Dedifferentiated amniotic fluid mesenchymal stem cell (primary cell): ENCODE measurements around the gene ZNF385C.
A peak's percentile ranks its signal among the peaks of the same experiment; 100 is the strongest.

Source experiments
- DNase-seq: peaks from one replicate; pipeline ENCODE4 v3.0.0-alpha.2; 2016; ENCODE audit errors: extremely low spot score

ZNF385C gene

GRCh38 chr17:42107597-42108576, 9.6 kb upstream of the ZNF385C start:
- DNase-seq: no peak

- no peak for DNase-seq
These were observed 8.9 kb upstream of the ZNF385C start for GRCh38 chr17:42107124-42107523.

GRCh38 chr17:42106009-42106408, 7.7 kb upstream of the ZNF385C start:
- no peak for DNase-seq

GRCh38 chr17:42104264-42104663, 6.0 kb upstream of the ZNF385C start:
- DNase-seq: no peak

- no peak for DNase-seq
These were observed 5.1 kb upstream of the ZNF385C start for GRCh38 chr17:42103221-42103954.

GRCh38 chr17:42101513-42102292, 3.4 kb upstream of the ZNF385C start:
- DNase-seq: peak; percentile 37

- DNase-seq: no peak
These were observed 592 bp upstream of the ZNF385C start for GRCh38 chr17:42098730-42099399.

GRCh38 chr17:42096360-42097111, 1.7 kb downstream of the ZNF385C start:
- no peak for DNase-seq

- DNase-seq: no peak
These were observed 3.8 kb downstream of the ZNF385C start for GRCh38 chr17:42094375-42095069.

- no peak for DNase-seq
These were observed 5.3 kb downstream of the ZNF385C start for GRCh38 chr17:42092939-42093338.

- DNase-seq: no peak
These were observed 7.1 kb downstream of the ZNF385C start for GRCh38 chr17:42090964-42091790.

GRCh38 chr17:42088736-42089135, 9.5 kb downstream of the ZNF385C start:
- no peak for DNase-seq

- no peak for DNase-seq
These were observed 10.3 kb downstream of the ZNF385C start for GRCh38 chr17:42087736-42088705.

GRCh38 chr17:42087042-42087701, 11.1 kb downstream of the ZNF385C start:
- no peak for DNase-seq

- DNase-seq: no peak
These were observed 16.6 kb downstream of the ZNF385C start for GRCh38 chr17:42081516-42082129.

- no peak for DNase-seq
These were observed 18.7 kb downstream of the ZNF385C start for GRCh38 chr17:42079541-42079940.
